ENCODE measurements around the gene ACSL6. TPM values are rescaled to one million over a fixed set of nuclear protein-coding genes. Genes with fewer than 3 reads are reported as not detected.

Gene ACSL6
- total RNA-seq, 1 donor from 2014 or later: not detected

DNA sequence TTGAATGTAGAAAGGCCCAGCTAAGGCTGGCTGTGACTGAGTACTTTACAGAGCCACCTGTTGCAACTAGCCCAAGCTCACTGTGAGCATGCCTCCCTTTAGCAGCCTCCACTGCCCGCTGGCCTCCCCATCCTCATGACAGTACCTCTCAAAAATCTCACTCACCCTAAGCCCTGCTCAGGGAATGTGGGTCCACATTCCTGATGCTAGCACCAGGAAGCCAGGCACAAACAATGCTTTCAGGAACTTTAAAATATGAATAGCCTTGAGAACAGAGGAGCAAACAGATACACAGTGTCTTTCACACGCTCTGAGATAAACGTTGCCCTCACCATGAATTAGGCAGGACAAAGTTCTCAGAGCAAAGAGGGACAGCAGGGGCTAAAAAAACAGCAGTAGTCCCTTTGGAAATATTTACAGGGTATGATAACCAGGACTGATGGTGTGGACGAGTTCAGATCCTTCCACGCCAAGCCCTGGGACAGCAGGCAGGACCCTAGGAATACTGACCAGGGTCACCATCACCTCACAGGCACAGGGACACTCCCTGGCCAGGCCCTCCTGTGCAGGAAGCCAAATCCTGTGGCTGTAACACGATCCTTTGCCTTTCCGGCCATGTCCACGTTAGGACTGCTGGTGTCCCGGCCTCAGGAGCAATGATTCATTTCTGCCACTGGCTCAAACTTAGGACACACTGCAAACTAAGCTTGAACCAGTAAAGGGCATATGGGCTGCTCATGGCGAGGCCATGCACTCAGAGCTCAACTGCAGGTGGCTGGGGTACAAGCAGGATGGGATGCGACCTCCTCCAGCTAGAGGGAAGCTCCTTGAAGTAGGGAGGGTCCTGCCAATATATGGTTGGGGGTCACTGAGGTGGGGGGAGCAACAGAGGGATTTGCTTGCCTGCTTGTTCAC is 9.6 kb downstream of the ACSL6 start:
- no peak for DNase-seq (ENCODE audit: extremely low read depth, low read depth, low spot score)

GRCh38 chr5:132000677-132001453 is 10.6 kb downstream of the ACSL6 start:
- no peak for DNase-seq (ENCODE audit: extremely low read depth, low read depth, low spot score)

DNA sequence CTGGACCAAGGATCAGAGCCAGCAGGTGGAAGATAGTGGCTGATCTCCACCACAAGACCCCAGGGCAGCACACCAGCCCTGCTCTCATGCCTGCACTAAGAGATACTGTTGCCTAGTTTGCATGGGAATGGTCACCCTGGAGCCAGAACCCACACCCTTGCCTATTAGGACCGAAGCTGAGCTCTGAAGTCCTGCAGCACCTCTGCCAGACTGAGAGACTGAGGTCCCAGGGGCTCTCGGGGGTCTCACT is 11.3 kb downstream of the ACSL6 start:
- no peak for DNase-seq (ENCODE audit: extremely low read depth, low read depth, low spot score)

GRCh38 chr5:131999441-132000240 is 11.8 kb downstream of the ACSL6 start:
- DNase-seq (ENCODE audit: extremely low read depth, low read depth, low spot score): no peak

- no peak for DNase-seq (ENCODE audit: extremely low read depth, low read depth, low spot score)
These were observed 12.4 kb downstream of the ACSL6 start for GRCh38 chr5:131999041-131999440.

DNA sequence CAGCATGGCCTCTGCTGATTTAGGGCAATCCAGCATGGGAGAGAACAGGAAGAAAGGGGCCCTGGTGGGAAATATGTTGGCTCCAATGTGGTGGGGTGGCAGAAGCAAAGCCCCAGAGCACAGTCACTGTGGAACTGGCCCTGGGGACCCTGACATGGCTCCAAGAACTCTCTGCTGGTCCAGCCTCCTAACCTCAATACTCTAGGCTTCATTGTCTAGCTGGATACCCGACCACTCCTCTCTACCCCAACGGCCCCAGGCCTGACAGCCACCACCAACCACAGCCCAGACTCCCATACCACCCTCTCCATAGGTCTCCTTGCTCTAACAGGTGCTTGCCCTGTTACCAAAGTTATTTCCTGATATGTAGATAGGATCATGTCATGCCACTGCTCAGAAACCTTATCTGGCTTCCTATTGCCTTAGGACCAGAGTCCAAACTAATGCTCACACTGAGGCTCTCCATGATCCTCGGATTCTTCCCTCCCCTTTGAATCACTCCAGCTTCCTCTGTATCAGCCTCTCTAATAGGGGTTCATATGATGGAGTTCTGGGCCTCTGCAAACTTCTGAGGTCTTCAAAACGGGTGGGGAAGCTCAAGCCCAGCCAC is 12.9 kb downstream of the ACSL6 start:
- DNase-seq (ENCODE audit: extremely low read depth, low read depth, low spot score): no peak

- DNase-seq (ENCODE audit: extremely low read depth, low read depth, low spot score): no peak
These were observed 13.7 kb downstream of the ACSL6 start for GRCh38 chr5:131997727-131998117.

DNA sequence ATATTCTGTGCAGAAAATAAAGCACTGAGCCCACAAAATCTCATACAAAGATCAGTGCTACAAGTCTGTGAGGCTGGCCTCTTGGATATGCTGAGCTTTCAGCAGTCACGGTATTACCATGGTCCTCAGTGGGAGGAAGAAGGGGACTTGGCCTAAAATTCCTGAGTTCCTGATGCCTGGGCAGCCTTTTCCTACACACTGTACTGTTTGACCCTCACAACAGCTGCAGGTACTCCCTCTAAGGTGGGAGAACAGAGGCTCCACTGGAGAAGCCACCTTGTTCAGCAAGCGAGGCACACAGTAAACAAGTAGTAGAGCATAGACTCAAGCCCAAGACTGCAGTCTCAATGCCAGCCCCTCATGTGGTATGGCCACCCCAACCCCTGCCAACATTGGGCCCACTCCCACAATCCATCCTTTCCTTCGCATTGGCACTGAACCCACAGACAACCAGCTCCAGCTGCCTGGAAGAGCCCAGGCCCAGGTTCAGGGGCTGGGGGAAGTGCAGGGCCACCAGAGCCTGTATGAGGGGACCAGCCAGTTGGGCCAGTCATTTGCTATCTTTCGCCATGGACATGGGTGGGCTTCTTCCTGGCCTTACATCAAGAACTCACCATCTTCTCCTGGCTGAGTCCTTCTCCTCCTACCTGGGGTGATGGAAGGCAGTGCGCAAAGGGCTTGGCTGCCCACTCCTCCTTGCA is 14.3 kb downstream of the ACSL6 start:
- no peak for DNase-seq (ENCODE audit: extremely low read depth, low read depth, low spot score)

DNA sequence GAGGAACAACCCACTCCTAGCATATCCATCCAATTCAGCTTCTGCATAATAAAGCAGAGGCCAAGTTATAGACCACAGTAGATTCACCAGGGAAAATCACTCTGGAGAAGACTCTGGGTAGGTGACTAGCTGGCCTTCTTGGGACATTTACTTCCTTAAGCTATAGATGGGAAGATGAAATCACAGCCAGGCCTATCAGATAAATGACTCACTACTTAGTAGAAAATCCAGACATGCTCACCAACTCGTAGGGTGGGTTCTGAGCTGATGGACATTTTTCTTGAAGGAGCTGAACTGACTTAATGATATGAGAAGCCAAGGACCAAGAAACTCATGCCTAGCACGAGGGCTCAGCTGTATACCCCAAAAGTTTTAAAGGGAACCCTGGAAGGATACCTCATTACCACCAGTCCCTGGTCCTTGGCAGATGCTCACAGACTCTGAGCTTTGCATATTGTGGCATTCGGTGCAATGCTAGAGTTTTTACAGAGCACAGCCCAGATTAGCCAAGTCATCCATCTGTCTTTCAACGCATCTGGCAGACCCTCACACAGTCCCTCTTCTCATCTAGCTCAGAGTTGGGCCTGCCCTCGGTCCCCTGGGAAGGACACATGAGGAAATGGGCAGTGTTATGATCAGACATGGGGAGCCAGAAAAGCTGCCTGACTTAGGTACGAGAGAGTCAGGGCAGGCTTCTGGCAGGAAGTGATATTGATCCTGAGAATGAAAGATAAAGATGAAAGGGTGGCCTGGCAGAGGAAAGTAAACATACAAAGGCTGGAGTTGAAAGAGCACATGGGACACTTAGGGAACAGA is 15.0 kb downstream of the ACSL6 start:
- peak; percentile 48 for DNase-seq (ENCODE audit: extremely low read depth, low read depth, low spot score)

DNA sequence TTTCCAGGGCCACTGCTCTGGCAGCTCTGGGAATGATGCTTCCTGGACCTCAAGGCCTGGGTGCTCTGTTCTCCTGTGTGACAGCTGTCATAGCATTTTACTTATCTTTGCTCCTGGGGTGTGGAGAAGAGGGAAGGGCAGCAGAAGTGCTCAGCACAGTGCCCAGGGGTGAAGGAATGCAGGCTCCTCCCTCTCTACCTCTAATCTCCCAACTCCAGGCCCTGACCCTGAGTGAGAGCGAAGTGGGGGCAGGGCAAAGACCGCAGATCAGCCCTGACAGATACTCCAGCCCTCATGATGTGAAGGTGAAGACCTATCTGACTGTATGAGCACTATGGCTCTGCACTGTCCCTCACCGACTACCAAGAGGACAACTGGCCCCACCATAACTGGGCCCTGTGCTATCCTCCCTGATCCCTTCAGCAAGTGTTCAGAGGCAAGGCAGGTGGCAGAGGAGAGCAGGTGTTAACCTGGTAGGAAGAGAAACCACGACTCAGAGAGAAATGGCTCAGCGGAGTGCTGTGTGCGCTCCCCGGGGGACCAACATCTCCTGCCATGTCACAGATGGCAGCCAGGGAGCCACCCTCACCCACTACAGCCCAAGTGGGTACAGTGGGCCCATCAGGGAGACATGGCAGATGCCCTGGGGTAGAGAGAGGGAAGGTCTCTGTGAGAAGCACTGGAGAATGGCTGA is 16.8 kb downstream of the ACSL6 start:
- DNase-seq (ENCODE audit: extremely low read depth, low read depth, low spot score): no peak

- DNase-seq (ENCODE audit: extremely low read depth, low read depth, low spot score): no peak
These were observed 17.4 kb downstream of the ACSL6 start for GRCh38 chr5:131994090-131994489.

- no peak for DNase-seq (ENCODE audit: extremely low read depth, low read depth, low spot score)
These were observed 17.8 kb downstream of the ACSL6 start for GRCh38 chr5:131993676-131994075.

DNA sequence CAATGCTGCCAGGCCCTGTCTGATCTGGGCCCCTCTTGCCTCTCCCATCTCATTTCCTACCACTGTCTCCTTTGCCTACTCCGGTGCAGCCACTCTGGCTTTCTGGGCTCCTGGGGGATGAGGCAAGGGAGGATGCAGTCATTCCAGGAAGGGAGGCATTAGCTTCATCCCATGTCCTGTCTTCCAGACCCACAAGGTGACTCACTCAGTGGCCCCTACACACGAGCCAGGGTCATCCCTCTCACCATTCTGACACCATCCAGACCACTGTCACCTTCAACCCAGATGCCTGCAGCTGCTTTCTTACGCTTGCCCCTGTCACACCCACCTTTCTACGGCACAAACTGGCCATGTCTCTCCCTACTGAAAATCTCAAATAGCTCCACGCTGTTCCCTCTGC is 19.1 kb downstream of the ACSL6 start:
- DNase-seq (ENCODE audit: extremely low read depth, low read depth, low spot score): no peak

DNA sequence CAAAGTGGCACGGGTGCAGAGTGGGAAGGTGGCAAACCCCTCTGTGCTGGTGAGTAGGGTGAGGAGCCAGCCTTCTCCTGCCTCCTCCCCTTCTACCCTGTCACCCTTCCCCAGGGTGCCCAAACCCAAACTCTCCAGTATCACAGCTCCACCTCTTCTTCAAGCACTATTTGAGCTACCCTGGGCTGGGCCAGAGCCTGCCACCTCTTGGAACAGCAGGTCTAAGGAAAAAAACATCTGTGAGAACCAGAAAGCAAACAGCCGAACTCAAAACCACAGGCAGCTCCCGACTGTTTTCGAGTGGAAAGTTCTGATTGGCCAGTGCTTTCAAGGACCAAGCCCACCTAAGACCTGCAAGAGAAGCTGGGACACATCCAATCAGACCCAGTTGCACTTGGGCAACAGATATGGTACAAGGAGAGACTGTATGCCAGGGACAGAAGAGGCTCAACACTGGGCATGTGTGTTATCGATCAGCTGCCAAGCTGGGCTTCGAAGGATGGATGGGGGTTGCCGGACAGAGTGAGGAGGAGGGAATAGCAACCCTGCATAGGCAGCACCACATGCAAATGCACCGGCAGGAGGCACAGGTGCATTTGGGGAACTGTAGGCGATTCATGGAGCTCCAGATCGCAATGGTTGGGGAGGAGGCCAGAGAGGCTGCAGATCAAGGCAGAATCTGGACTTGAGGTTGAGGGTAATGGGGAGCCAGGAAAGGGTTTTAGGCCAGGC is 19.7 kb downstream of the ACSL6 start:
- DNase-seq (ENCODE audit: extremely low read depth, low read depth, low spot score): no peak

DNA sequence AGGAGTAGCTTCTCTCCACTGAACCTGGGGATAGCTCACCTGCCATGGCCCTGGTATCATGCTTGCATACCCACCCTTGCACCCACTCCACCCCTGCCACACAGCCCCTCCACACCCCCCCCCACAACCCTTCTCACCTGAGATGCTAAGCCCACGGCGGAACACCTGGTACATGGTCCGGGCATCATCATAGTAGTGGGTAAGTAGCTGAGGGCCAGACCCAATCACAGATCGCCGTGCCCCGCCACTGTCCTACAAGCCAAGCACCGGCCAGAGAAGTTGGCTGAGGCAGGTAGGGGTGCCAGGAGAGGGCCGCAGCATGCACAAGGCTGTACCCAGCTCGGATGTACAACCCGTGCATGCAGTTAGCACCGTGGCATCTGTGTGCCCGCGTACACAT is 20.7 kb downstream of the ACSL6 start:
- DNase-seq (ENCODE audit: extremely low read depth, low read depth, low spot score): no peak

DNA sequence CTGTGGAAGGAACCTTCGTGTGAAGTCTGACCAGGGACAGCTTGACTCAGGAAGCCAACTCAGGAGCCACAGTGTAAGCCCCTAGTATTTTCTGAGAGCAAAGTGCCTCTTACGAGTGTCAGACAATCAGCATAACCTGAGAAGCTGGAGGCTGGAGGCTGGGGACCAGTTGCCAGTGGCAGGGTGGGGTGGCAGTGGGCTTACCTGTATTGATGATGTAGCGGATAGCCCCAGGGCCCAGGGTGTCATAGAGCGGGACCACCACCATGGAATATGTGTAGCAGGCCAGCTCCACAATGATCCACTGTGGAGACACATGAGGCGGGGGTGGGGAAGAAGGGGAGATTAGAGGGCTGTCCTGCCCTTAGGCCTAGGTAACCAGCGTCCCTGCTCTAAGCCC is 22.9 kb downstream of the ACSL6 start:
- DNase-seq (ENCODE audit: extremely low read depth, low read depth, low spot score): no peak

GRCh38 chr5:131987251-131987650 is 24.2 kb downstream of the ACSL6 start:
- no peak for DNase-seq (ENCODE audit: extremely low read depth, low read depth, low spot score)

DNA sequence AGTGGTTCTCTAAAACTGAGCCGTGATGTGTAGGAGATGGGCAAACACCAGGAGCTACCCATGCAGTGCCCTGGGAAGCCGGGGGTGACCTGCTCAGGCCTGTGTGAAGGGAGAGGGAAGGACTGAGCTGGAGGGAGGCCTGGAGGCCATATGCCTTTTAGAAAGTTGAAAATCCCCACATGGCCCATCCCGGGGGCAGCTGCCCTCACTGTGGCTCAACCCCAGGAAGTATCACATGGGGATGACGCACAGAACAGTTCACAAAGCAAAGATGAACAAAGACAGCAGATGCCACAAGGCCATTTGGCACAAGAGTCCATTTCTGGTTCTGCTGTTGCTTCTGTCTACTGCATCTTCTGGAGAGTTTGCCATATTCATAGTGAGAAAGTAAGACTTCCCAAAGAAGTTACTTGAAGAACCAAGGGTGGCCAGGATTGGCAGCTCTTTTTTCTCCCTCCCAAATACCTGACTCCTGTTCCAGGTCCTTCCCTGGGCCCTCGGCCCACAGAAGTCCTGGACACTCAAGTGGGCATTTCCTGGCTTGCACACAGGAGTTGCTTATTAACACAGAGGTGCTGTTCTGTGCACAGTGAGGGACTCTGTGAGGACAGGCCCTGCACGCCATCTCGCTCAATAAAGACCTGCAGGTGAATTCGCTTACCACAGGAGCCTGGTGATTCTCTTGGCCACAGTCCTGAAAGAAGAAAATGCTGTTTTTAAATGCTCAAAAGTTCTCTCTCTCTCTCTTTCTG is 25.1 kb downstream of the ACSL6 start:
- DNase-seq (ENCODE audit: extremely low read depth, low read depth, low spot score): no peak
